KBM-7 (cell line): Measurements from ENCODE around the gene RBM43.
A peak's percentile ranks its signal among the peaks of the same experiment; 100 is the strongest.

Experiments used
- DNase-seq: peaks from one replicate; pipeline ENCODE4 v3.0.0-alpha.2; 2015
- in situ Hi-C: fragments of 300-500 bp; cut with MboI; formaldehyde crosslinking; loops from 2 replicates; pipeline ENCODE4 v1.14.3; 2020; ENCODE audit warnings: low sequenced_read_pairs, low pct_unique_long_range_greater_than_20kb, mixed read lengths

The RBM43 gene

GRCh38 chr2:151271824-151272223 is 10.2 kb upstream of the RBM43 start:
- no peak for DNase-seq
- in situ Hi-C loops: no loop called here

- no peak for DNase-seq
- in situ Hi-C loops: no loop called here
These were observed 8.3 kb upstream of the RBM43 start for GRCh38 chr2:151269798-151270568.

- in situ Hi-C loops: no loop called here
- no peak for DNase-seq
These were observed 6.4 kb upstream of the RBM43 start for GRCh38 chr2:151268085-151268484.

DNA sequence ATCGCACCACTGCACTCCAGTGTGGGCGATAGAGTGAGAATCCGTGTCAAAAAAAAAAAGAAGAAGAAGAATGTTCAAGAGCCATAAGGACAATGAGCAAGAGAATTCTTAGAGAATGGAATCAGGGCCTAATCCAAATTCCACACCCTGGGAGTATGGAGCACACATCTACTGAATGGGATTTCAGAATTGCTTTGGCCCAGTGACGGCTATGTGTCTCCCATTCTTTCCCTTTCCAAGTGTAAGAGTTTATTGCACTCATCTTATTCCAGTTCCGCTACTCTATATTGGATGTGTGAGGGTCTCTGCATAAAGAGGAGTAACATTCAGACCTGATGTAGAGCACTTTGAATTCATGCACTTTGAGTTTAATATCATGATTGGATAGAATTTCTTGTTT is 5.9 kb upstream of the RBM43 start:
- DNase-seq: no peak
- in situ Hi-C loops: no loop called here

DNA sequence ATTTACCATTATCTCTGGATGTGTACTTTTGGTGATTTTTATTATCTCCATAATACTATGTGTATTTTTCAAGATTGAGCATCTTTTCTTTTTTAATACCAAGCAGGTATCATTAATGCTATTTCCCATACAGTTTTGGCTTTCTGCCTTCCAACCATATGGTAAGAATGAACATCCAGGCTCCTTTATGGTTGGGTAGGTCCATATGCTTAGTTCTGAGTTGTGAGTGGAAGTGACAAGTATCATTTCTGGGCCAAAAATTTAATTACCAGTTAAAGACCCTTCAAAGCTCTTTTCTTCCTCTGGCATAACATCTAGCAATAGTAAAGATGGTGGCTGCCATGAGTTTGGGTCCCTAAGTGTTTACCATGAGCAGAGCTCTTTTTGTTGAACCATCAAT is 4.3 kb upstream of the RBM43 start:
- no peak for DNase-seq
- in situ Hi-C loops: no loop called here

DNA sequence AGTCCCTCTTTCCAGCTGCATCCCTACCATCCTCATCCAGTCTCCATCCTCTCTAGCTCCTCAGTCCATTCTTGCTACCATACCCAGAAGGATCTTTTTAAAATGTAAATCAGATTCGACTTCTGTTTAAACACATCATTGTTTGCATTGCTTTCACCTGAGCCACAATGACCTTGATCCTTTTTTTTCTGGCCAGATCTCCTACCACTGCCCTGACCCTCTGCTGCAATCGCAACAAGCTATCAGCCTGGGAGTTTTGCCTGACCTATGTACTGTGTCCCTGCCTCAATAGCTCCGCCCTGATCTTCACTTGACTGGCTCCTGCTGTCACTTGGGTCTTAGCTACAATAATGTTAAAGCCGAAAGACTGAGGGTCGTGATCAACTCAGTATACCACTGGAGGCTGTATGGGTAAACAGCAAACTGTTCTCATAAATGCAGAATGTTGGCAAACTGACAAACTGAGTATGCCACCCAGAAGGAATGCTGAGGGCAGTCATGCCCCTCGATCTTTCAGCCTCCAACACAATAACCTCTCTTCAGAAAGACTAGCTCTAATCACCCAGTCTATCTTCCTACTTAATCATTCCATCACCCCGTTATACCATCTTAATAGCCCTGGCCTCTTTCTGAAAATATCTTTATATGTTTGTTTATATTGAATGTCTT is 2.6 kb upstream of the RBM43 start:
- in situ Hi-C loops: no loop called here

DNA sequence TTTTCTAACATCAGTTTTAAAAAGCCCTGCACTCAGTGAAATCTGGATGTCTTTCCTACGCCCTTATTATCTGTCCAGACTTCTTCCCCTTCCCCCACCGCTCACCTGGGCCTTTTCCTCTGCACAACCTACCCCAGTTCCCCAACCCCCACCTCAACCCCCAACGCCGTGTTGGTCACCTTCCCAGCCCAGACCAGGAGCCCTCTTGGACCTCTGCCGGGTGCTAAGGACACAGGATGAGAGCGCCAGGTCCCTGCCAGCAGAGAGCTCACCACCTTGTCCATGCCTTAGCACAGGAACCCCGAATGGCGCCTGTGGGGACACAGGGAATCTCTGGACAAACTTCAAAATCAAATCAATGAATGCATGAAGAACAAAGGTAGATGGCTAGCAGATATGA is 966 bp upstream of the RBM43 start:
- no peak for DNase-seq
- in situ Hi-C loops: no loop called here

More for the DNA sequence above, 2.6 kb upstream of the RBM43 start:
- DNase-seq: no peak

DNA sequence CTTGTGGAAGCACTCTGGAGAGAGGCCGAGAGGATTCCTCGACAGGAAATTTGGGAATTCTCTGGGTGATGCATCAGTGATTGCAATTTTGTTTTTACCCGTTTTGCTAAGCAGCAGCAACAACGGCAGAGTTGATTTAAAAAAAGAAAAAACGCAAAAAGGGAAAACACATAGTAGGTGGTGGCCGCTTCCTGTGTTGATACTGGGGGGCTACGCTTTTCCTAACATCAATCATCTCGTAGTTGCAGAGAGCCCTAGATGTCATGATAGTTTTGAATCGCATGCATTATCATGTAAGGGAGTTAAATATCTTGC is 271 bp upstream of the RBM43 start:
- no peak for DNase-seq
- in situ Hi-C loops: no loop called here

- in situ Hi-C loops: no loop called here
- no peak for DNase-seq
These were observed 961 bp downstream of the RBM43 start for GRCh38 chr2:151260573-151261230.

- DNase-seq: no peak
- in situ Hi-C loops: no loop called here
These were observed 3.5 kb downstream of the RBM43 start for GRCh38 chr2:151258121-151258520.

GRCh38 chr2:151252646-151253045 is 9.0 kb downstream of the RBM43 start:
- in situ Hi-C loops: no loop called here
- no peak for DNase-seq

DNA sequence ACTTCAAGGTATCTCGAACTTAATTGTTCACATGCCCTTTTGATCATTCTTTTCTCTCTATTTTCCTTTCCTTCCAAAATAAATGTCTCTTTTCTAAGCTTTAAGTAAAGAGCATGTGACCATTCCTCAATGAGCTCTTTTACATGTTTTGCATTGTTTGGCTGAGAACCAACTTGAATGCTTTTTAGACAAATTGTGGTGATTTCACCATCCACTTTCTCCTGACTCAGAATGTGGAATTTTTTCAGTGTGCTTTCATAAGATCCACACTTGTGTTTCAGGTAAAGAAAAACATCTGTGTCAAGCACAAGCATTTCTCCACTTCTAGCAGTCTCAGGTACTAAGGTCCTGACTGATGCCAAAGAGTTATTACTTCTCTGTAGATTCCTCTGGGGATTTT is 10.7 kb downstream of the RBM43 start:
- DNase-seq: no peak

GRCh38 chr2:151247432-151247831 is 14.2 kb downstream of the RBM43 start:
- in situ Hi-C loops: loop anchor here (25.0 kb wide), 1 partner anchor 1660 kb away; the partner anchor contains the start of gene MMADHC
- no peak for DNase-seq

More for the DNA sequence above, 10.7 kb downstream of the RBM43 start:
- in situ Hi-C loops: no loop called here

DNA sequence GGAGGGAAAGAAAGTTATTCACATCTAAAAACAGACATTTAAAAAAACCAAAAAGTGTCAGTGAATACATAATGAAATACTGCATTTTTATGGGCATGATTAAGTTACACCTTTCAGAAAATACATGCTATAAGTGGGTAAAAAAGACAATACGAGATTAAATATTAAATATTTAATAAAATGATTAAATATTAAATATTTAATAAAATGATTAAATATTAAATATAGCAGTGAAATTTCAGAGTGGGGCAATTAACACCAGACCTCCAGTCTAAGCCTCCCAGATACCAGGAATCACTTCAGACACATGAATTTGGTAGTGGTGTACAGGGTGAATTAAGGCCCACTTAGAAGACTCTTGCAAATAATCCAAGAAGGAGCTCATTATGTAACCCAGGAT is 15.5 kb downstream of the RBM43 start:
- no peak for DNase-seq
- in situ Hi-C loops: loop anchor here (25.0 kb wide), 1 partner anchor 1659 kb away; the partner anchor contains the start of gene MMADHC

- in situ Hi-C loops: loop anchor here (25.0 kb wide), 1 partner anchor 1656 kb away; the partner anchor contains the start of gene MMADHC
- DNase-seq: no peak
These were observed 18.2 kb downstream of the RBM43 start for GRCh38 chr2:151243468-151243867.

- in situ Hi-C loops: loop anchor here (25.0 kb wide), 1 partner anchor 1654 kb away; the partner anchor contains the start of gene MMADHC
- DNase-seq: no peak
These were observed 20.4 kb downstream of the RBM43 start for GRCh38 chr2:151241224-151241623.

DNA sequence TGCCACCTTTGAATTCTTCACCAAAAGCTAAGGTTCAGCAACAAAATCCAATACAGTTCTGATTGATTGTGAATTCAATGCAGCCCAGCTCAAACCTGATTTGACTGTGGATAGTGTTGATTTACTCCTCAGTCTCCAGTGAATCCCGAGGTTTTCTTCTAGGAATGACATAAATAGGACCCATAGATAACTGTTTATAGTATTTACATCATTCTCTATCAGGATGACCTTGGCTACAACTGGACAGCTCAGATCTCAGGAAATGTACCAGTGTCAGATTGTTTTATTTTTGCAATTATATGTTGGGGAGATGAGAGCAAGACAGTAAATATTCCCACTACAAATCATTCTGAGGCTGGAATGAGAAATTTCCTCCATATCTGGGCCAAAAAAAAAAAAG is 21.2 kb downstream of the RBM43 start:
- DNase-seq: no peak
- in situ Hi-C loops: loop anchor here (25.0 kb wide), 1 partner anchor 1653 kb away; the partner anchor contains the start of gene MMADHC

DNA sequence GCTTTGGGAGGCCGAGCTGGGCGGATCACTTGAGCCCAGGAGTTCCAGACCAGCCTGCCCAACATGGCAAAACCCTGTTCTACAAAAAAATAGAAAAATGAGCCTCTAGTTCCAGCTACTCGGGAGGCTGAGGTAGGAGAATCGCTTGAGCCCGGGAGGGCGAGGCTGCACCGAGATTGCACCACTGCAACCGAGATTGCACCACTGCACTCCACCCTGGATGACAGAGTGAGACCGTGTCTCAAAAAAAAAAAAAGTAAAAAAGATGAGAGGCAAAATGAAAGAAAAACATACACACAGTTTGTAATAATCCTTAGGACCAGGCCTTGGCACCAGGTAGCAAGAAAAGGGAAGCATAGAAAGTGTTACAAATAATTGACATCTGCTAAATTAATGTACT is 22.0 kb downstream of the RBM43 start:
- DNase-seq: no peak
- in situ Hi-C loops: loop anchor here (25.0 kb wide), 1 partner anchor 1652 kb away; the partner anchor contains the start of gene MMADHC

DNA sequence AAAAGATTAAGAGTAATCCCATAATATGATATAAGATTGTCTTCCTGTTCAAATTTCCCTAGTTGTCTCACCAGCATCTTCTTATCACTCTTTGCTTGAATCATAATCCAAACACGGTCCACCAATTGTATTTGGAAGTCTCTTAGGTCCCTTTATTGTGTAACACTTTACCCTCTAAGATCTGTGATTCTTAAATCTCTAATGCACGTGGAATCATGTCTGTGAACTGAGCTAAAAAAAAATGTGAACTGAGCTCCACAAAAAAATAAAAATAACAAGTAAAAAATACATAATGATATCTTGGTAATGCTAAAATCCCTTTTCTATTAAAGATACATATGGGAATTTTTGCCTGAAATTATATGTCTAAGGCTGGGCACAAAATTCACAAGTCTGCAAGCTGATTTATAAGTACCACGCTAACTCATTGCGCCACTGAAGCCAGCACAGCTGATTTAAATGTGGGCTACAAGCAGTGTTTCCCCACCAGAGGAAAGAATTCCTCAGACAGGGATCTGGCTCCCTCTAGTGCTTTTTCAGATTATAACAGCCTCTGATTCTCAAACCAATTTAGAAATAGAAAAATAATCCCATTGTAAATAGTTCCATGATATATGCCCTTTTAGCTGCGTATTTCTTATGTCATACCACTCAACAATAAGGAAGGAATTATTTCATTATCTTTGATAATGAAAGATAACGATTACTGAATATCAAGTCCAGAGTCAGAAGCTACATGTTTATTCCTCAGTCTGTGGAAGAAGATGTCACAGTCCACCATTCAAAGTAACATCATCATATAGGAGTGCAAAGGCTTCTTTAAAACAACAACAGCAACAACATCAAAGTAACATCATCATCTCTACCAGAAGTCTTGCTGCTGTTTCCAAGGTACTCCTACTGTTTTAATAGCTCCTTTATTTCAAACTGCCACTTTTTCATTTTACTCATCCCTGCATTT is 22.9 kb downstream of the RBM43 start:
- peak; percentile 77 for DNase-seq
- in situ Hi-C loops: loop anchor here (25.0 kb wide), 1 partner anchor 1652 kb away; the partner anchor contains the start of gene MMADHC
